Subcutaneous adipose tissue (tissue), 4 donors: ENCODE data around the gene SFXN5. TPM values are rescaled to one million over a fixed set of nuclear protein-coding genes. Genes with fewer than 3 reads are reported as not detected.

Experiments
- CTCF ChIP-seq: fragments of 450-650 bp; IDR thresholded peaks from one replicate; pipeline ENCODE4 v1.5.1; 2016; ENCODE audit warnings: low read depth, mild to moderate bottlenecking, control low read depth, antibody characterized with exemption, moderate library complexity
- total RNA-seq, 4 donors: library from RNA; depleted of rRNA; stranded (reverse); fragments of >200 nt; gene quantifications; one replicate each; pipeline ENCODE4 v1.1.0, GENCODE V29; 2016

SFXN5 gene
- total RNA-seq, 4 donors from 2014 or later = 5.1 to 8.9 (median 7.6) TPM

GRCh38 chr2:73078457-73079411, 7.2 kb upstream of the SFXN5 start:
- TF ChIP-seq CTCF = no peak

- TF ChIP-seq CTCF = no peak
Observed at GRCh38 chr2:73077424-73077795, 5.9 kb upstream of the SFXN5 start.

GRCh38 chr2:73076701-73077423, 5.3 kb upstream of the SFXN5 start:
- TF ChIP-seq CTCF = no peak

- TF ChIP-seq CTCF = no peak
Observed at GRCh38 chr2:73075477-73076373, 4.2 kb upstream of the SFXN5 start.

- no peak for TF ChIP-seq CTCF
Observed at GRCh38 chr2:73074110-73075069, 2.9 kb upstream of the SFXN5 start.

GRCh38 chr2:73072416-73072815, 904 bp upstream of the SFXN5 start:
- TF ChIP-seq CTCF = no peak
